NCI-H526 (cell line): Measurements from ENCODE around the gene LILRB1.
"Not testable (repeated sequence)": the region's sequence is repeated elsewhere in the genome, so short reads cannot be mapped to it uniquely, and the experiment has no call there.

Experiments used
- DNase-seq, 2 experiments: peaks; one replicate each; lab custom pipeline; 2025; lab: John Stamatoyannopoulos, UW

Gene LILRB1

GRCh38 chr19:54661846-54662481, 31.7 kb downstream of the LILRB1 start:
- no peak for DNase-seq

- DNase-seq: no peak
Observed at GRCh38 chr19:54662730-54663129, 32.4 kb downstream of the LILRB1 start, which contains the start of gene LILRB4. Gene LILRB4 (plus strand): TSS chr19:54662985. CDS start chr19:54663034, 49 bp downstream.

GRCh38 chr19:54665530-54665929, 35.2 kb downstream of the LILRB1 start:
- no peak for DNase-seq

- no peak for DNase-seq
Observed at GRCh38 chr19:54667217-54667616, 36.9 kb downstream of the LILRB1 start.

GRCh38 chr19:54668353-54668752, 38.1 kb downstream of the LILRB1 start:
- DNase-seq: no peak

- DNase-seq: no peak
Observed at GRCh38 chr19:54670576-54671357, 40.5 kb downstream of the LILRB1 start.

GRCh38 chr19:54673222-54673621, 42.9 kb downstream of the LILRB1 start:
- DNase-seq: no peak

- DNase-seq: peak; percentile 50 to 89
Observed at GRCh38 chr19:54674021-54674617, 43.8 kb downstream of the LILRB1 start.

GRCh38 chr19:54676210-54676834, 46.0 kb downstream of the LILRB1 start:
- DNase-seq: peak; percentile 58 to 86

GRCh38 chr19:54677217-54677616, 46.9 kb downstream of the LILRB1 start:
- DNase-seq: peak; percentile 91 to 92

GRCh38 chr19:54681596-54681995, 51.3 kb downstream of the LILRB1 start:
- DNase-seq: not testable (repeated sequence)

- no peak for DNase-seq
Observed at GRCh38 chr19:54682306-54682856, 52.1 kb downstream of the LILRB1 start.

- no peak for DNase-seq
Observed at GRCh38 chr19:54684527-54684926, 54.2 kb downstream of the LILRB1 start.
